DND-41 (cell line): ENCODE data around the gene MYO3A.

Source experiments
- ATAC-seq: fragments of 200-7000 bp; cut with Tn5 transposase; 3 replicates; pipeline ENCODE4 v1.9.1; 2021; ENCODE audit warnings: low read depth; ENCODE audit not compliant: insufficient read depth
- DNase-seq: peaks from one replicate; pipeline ENCODE4 v3.0.0-alpha.2; 2020
- H2AFZ ChIP-seq: 2 replicates; pipeline ENCODE4 v1.6.0; 2012; ENCODE audit warnings: low read depth, low read length
- H3K27ac ChIP-seq: 2 replicates; pipeline ENCODE4 v1.5.1; 2012; ENCODE audit warnings: low read length, inconsistent platforms
- H3K27me3 ChIP-seq: fragments of 200-600 bp; sonication (generic); 2 replicates; pipeline ENCODE4 v1.6.0; 2012; ENCODE audit warnings: low read length, mild to moderate bottlenecking, inconsistent platforms; ENCODE audit not compliant: insufficient read depth, poor library complexity
- H3K36me3 ChIP-seq: 2 replicates; pipeline ENCODE4 v1.5.1; 2012; ENCODE audit warnings: low read length, inconsistent platforms; ENCODE audit not compliant: insufficient read depth
- H3K4me1 ChIP-seq: 2 replicates; pipeline ENCODE4 v1.5.1; 2012; ENCODE audit warnings: mild to moderate bottlenecking, low read length; ENCODE audit not compliant: insufficient read depth
- H3K4me2 ChIP-seq: 2 replicates; pipeline ENCODE4 v1.6.0; 2012; ENCODE audit warnings: mild to moderate bottlenecking, moderate library complexity, low read length, inconsistent platforms; ENCODE audit not compliant: insufficient read depth
- H3K4me3 ChIP-seq, 2 experiments: fragments of 200-600 bp in 1 of 2; shearing (Covaris generic) in 1 of 2; 2 replicates each; pipeline ENCODE4 v1.5.1; 2012 to 2016; ENCODE audit warnings: inconsistent platforms in 2 of 2, low read length in 2 of 2, mild to moderate bottlenecking in 2 of 2, low read depth in 1 of 2, moderate library complexity in 1 of 2
- H3K79me2 ChIP-seq: 2 replicates; pipeline ENCODE4 v1.6.0; 2012; ENCODE audit warnings: low read length, inconsistent platforms; ENCODE audit not compliant: insufficient read depth
- H3K9ac ChIP-seq: 2 replicates; pipeline ENCODE4 v1.6.0; 2012; ENCODE audit warnings: low read depth, mild to moderate bottlenecking, inconsistent platforms, low read length, moderate library complexity
- H3K9me3 ChIP-seq: 2 replicates; pipeline ENCODE4 v1.5.1; 2012; ENCODE audit warnings: low read length, moderate library complexity, mild to moderate bottlenecking, inconsistent platforms; ENCODE audit not compliant: insufficient read depth, severe bottlenecking
- H4K20me1 ChIP-seq: 2 replicates; pipeline ENCODE4 v1.6.0; 2012; ENCODE audit warnings: low read length; ENCODE audit not compliant: insufficient read depth
- EZH2 ChIP-seq: IDR thresholded peaks from 3 replicates; pipeline ENCODE4 v1.6.1; 2012; ENCODE audit warnings: borderline replicate concordance, low read depth, mild to moderate bottlenecking, moderate library complexity, low read length, inconsistent platforms; ENCODE audit not compliant: severe bottlenecking
- TF ChIP-seq, protein P1 (sequence below): IDR thresholded peaks from 2 replicates; pipeline ENCODE4 v1.5.1; 2012; ENCODE audit warnings: borderline replicate concordance, low read length, moderate library complexity, mild to moderate bottlenecking; ENCODE audit not compliant: poor library complexity, severe bottlenecking; ENCODE audit errors: extremely low read depth

The MYO3A gene

DNA sequence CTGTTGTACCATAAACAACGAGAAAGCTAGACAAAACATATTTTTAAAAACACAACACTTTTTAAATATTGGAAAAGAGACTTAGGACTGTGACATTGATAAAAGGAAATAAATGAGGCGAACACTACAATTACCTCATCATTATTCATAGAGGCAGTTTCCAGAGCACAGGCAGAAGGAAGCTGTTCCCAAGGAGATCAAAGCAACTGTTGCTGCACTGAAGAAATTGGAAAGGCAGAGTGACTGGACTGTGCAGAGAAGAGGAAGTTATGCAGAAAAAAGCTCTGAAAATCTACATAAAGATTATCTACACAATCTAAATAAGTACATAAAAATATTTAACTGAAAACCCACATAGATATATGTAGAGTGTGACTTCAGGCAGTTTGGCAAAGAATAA, 32.8 kb downstream of the MYO3A start:
- DNase-seq (no peak), ATAC-seq (no peak)
- no peaks in the 10 kb centered on the region for H3K36me3 ChIP-seq
- no peak for TF ChIP-seq EZH2
- H3K9ac ChIP-seq, result no peak overlapping the region
- H3K27ac ChIP-seq, result no peak overlapping the region
- H3K27me3 ChIP-seq, result peaks cover 13% of the 10 kb centered on the region
- no peaks in the 10 kb centered on the region for H3K9me3 ChIP-seq
- no peaks in the 10 kb centered on the region for H3K4me1 ChIP-seq
- no peak overlapping the region for H3K4me2 ChIP-seq
- no peaks in the 10 kb centered on the region for H4K20me1 ChIP-seq
- no peak overlapping the region for H2AFZ ChIP-seq
- H3K4me3 ChIP-seq, result no peak overlapping the region
- H3K79me2 ChIP-seq, result no peaks in the 10 kb centered on the region

DNA sequence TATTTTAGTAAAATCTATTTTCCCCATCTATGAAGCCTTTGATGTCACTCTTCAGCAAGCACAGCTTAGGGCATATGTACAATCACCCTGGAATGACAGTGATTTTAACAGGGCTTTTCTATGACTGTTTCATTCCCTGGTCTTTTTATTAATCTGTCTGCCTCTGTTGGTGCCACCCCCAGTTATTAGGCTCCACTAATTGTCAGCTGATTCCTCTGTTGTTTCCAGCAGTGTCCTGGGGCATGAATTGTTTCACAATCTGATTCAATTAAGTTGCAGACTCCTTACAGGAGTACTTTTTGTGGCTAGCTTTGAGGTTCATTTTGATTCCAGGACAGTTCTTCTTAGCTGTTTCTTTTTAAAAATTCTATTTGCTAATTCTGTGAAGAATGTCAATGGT, 38.6 kb downstream of the MYO3A start:
- no peaks in the 10 kb centered on the region for H4K20me1 ChIP-seq
- no peak overlapping the region for H3K4me2 ChIP-seq
- no peaks in the 10 kb centered on the region for H3K4me1 ChIP-seq
- no peaks in the 10 kb centered on the region for H3K9me3 ChIP-seq
- DNase-seq (no peak), ATAC-seq (no peak)
- no peaks in the 10 kb centered on the region for H3K36me3 ChIP-seq
- H3K79me2 ChIP-seq, result no peaks in the 10 kb centered on the region
- no peak overlapping the region for H3K27ac ChIP-seq
- H3K4me3 ChIP-seq, result no peak overlapping the region
- no peak overlapping the region for H2AFZ ChIP-seq
- no peak for TF ChIP-seq EZH2
- TF ChIP-seq, protein P1, sequence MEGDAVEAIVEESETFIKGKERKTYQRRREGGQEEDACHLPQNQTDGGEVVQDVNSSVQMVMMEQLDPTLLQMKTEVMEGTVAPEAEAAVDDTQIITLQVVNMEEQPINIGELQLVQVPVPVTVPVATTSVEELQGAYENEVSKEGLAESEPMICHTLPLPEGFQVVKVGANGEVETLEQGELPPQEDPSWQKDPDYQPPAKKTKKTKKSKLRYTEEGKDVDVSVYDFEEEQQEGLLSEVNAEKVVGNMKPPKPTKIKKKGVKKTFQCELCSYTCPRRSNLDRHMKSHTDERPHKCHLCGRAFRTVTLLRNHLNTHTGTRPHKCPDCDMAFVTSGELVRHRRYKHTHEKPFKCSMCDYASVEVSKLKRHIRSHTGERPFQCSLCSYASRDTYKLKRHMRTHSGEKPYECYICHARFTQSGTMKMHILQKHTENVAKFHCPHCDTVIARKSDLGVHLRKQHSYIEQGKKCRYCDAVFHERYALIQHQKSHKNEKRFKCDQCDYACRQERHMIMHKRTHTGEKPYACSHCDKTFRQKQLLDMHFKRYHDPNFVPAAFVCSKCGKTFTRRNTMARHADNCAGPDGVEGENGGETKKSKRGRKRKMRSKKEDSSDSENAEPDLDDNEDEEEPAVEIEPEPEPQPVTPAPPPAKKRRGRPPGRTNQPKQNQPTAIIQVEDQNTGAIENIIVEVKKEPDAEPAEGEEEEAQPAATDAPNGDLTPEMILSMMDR, result no peak
- no peaks in the 10 kb centered on the region for H3K27me3 ChIP-seq
- no peak overlapping the region for H3K9ac ChIP-seq

DNA sequence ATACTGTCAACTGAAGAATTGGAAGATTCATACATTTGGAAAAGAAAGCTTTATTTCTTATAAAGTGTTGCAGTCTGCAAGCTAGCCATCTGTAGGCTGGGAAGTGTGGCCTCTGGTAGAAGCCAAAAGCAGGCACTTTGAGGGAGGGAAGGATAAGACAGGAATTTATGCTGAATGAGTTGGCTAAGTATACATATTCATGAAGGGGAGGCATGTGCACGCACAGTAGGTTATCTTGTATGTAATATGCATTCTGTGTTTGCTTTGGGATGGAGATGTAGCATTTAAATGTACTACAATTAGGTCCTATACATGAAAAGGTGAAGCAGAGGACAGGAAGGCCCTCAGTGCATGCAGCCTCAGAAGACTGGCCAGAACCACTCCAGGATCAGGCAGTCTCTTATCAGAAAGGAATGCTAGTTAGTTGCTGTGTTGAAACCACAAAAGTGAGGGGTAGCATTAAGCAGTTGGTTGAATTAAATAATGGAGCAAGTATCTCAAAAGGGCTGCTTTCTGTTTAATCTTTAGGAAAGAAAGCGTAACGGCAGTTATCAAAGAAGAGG, 40.9 kb downstream of the MYO3A start:
- DNase-seq (no peak), ATAC-seq (no peak)
- H4K20me1 ChIP-seq, result no peaks in the 10 kb centered on the region
- TF ChIP-seq EZH2, result no peak
- TF ChIP-seq, protein P1, result no peak
- H3K4me3 ChIP-seq, result no peak overlapping the region
- H2AFZ ChIP-seq, result no peak overlapping the region
- no peak overlapping the region for H3K4me2 ChIP-seq
- no peak overlapping the region for H3K27ac ChIP-seq
- no peaks in the 10 kb centered on the region for H3K36me3 ChIP-seq
- H3K9me3 ChIP-seq, result no peaks in the 10 kb centered on the region
- no peaks in the 10 kb centered on the region for H3K79me2 ChIP-seq
- H3K4me1 ChIP-seq, result no peaks in the 10 kb centered on the region
- no peaks in the 10 kb centered on the region for H3K27me3 ChIP-seq
- H3K9ac ChIP-seq, result no peak overlapping the region

DNA sequence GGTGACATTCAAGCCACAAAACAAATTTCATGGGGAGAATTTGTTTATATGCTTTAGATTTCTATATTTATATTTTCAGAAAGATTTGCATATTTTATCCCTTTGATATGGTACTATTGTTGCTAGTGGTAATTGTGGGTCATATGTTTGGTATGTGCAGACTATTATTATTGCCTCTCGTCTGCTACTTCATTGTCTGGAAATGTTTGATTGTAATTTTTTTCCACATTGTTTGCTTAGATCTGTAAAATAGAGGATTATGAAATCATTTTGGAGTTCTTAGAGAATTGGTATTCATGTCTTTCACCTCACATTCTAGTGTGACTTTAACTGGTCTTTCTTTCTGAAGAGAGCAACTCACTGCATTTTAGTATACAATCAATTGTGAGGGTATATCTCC, 44.7 kb downstream of the MYO3A start:
- no peaks in the 10 kb centered on the region for H3K9me3 ChIP-seq
- H3K36me3 ChIP-seq, result no peaks in the 10 kb centered on the region
- no peak for DNase-seq
- H2AFZ ChIP-seq, result no peak overlapping the region
- ATAC-seq, result no peak
- H3K4me3 ChIP-seq, result no peak overlapping the region
- H4K20me1 ChIP-seq, result no peaks in the 10 kb centered on the region
- no peak overlapping the region for H3K9ac ChIP-seq
- no peaks in the 10 kb centered on the region for H3K4me1 ChIP-seq
- H3K4me2 ChIP-seq, result no peak overlapping the region
- no peak overlapping the region for H3K27ac ChIP-seq
- H3K27me3 ChIP-seq, result no peaks in the 10 kb centered on the region
- no peak for TF ChIP-seq EZH2
- TF ChIP-seq, protein P1, result no peak
- H3K79me2 ChIP-seq, result no peaks in the 10 kb centered on the region
